ENCODE results near the gene PNRC1.

PNRC1 gene

GRCh38 chr6:89048288-89048923 is 32.1 kb upstream of the PNRC1 start:
- CTCF ChIA-PET: no interaction called here
- POLR2A ChIA-PET (ENCODE audit: low non-redundant PET): no interaction called here
- TF ChIP-seq CTCF (conservative IDR thresholded peaks at IDR 0.05; ENCODE audit: low read depth): no peak
- no peak for DNase-seq (ENCODE audit: low spot score)
- H3K27ac ChIP-seq: no peak overlapping the region

GRCh38 chr6:89048985-89049384 is 31.6 kb upstream of the PNRC1 start:
- no peak for TF ChIP-seq CTCF (conservative IDR thresholded peaks at IDR 0.05; ENCODE audit: low read depth)
- DNase-seq (ENCODE audit: low spot score): peak; percentile 9
- no peak overlapping the region for H3K27ac ChIP-seq
- ChIA-PET POLR2A (ENCODE audit: low non-redundant PET) (no interaction called here), CTCF (no interaction called here)

- ChIA-PET POLR2A (ENCODE audit: low non-redundant PET) (no interaction called here), CTCF (no interaction called here)
- TF ChIP-seq CTCF (conservative IDR thresholded peaks at IDR 0.05; ENCODE audit: low read depth): no peak
- H3K27ac ChIP-seq: no peak overlapping the region
- DNase-seq (ENCODE audit: low spot score): no peak
Observed at GRCh38 chr6:89050155-89050554, 30.4 kb upstream of the PNRC1 start.

GRCh38 chr6:89050697-89051096 is 29.9 kb upstream of the PNRC1 start:
- POLR2A ChIA-PET (ENCODE audit: low non-redundant PET): no interaction called here
- TF ChIP-seq CTCF (conservative IDR thresholded peaks at IDR 0.05; ENCODE audit: low read depth): no peak
- CTCF ChIA-PET: no interaction called here
- H3K27ac ChIP-seq: no peak overlapping the region
- DNase-seq (ENCODE audit: low spot score): no peak

GRCh38 chr6:89051676-89052075 is 28.9 kb upstream of the PNRC1 start:
- ChIA-PET POLR2A (ENCODE audit: low non-redundant PET) (no interaction called here), CTCF (no interaction called here)
- no peak overlapping the region for H3K27ac ChIP-seq
- no peak for DNase-seq (ENCODE audit: low spot score)
- TF ChIP-seq CTCF (conservative IDR thresholded peaks at IDR 0.05; ENCODE audit: low read depth): no peak

- ChIA-PET POLR2A (ENCODE audit: low non-redundant PET) (no interaction called here), CTCF (interaction anchor here (0.6 kb wide), 1 partner anchor 542 kb away, joined by 3 read pairs; no protein-coding TSS in a partner anchor)
- H3K27ac ChIP-seq: no peak overlapping the region
- no peak for DNase-seq (ENCODE audit: low spot score)
- TF ChIP-seq CTCF (conservative IDR thresholded peaks at IDR 0.05; ENCODE audit: low read depth): no peak
Observed at GRCh38 chr6:89054208-89054607, 26.3 kb upstream of the PNRC1 start.
